ENCODE measurements around the gene RFC4. TPM values are rescaled to one million over a fixed set of nuclear protein-coding genes. Genes with fewer than 3 reads are reported as not detected.
A peak's percentile ranks its signal among the peaks of the same experiment; 100 is the strongest.

Gene RFC4
- total and polyA plus RNA-seq, 9 of the 15 experiments (the other 6 are each of a cell fraction or from before 2014, with no cell fraction given), result 105 to 227 (median 180) TPM

DNA sequence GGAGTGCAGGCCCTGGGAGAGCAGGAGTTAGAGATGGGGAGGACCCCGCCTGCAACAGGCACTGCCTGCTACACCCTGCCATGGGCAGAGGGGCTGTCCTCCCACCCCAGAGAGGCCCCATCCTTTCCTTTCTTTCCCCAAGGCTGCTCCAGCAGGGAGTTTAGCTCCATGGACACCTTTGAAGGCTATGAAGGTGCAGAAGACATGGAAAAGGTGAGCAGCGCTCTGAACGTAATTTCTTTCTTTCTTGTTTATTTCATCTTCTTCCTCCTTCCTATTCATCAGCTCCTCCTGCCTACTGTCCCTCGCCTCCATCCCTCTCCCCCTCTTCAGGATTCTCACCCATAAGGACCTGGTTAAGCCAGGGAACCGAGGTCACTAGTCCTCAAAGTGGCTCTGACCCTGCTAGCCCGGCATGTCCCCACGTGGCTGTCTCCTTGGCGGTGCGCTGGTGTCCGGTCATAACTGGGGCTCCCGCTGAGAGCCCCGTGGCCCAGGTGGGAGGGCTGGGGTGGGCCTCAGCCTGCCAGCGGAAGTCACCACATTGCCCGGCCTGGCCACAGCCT is 20.2 kb upstream of the RFC4 start:
- POLR2A ChIA-PET, result interaction anchor here (0.6 to 3.7 kb wide), 4 partner anchors 42 to 498 kb away, joined by 3 to 19 read pairs (median 4); no protein-coding TSS in a partner anchor
- Histone ChIP-seq H3K27ac (ENCODE audit: extremely low read depth, low read depth, low read length) (no peak overlapping the region), H3K9me1 (ENCODE audit: control insufficient read depth, insufficient read depth, low read length) (no peaks in the 10 kb centered on the region), H3K4me2 (ENCODE audit: insufficient read depth, low read length) (peak overlapping the region; percentile 80), H3K9me3 (replicated peaks; ENCODE audit: control insufficient read depth, insufficient read depth, low read depth, low read length) (no peaks in the 10 kb centered on the region), H3K4me3 (peak overlapping the region; percentile 71), H3K36me3 (ENCODE audit: control insufficient read depth, insufficient read depth, low read length) (no peaks in the 10 kb centered on the region), H3K27me3 (ENCODE audit: control insufficient read depth in 2 of 2, insufficient read depth in 2 of 2, low read length in 2 of 2) (peaks cover 17 to 18% of the 10 kb centered on the region in 2 experiments; a peak in 4 of 5 replicates), H3K4me1 (replicated peaks in 1 of 2; ENCODE audit: control insufficient read depth in 2 of 2, insufficient read depth in 2 of 2, low read length in 2 of 2) (peaks cover 19 to 37% of the 10 kb centered on the region in 2 experiments; a peak in 4 of 5 replicates), H3K79me2 (ENCODE audit: control insufficient read depth, insufficient read depth, low read length) (peaks cover 15% of the 10 kb centered on the region), H2AFZ (ENCODE audit: low read depth, low read length) (0 out of 2 replicates have a peak overlapping the region, but pooled peaks have one; percentile 79), H4K20me1 (replicated peaks; ENCODE audit: control insufficient read depth, insufficient read depth, low read length) (no peaks in the 10 kb centered on the region), H3K9ac (ENCODE audit: insufficient read depth in 1 of 2, low read depth in 2 of 2, low read length in 2 of 2) (peak overlapping the region; percentile 79 to 89)
- CTCF ChIA-PET (ENCODE audit: low intra/inter-chr PET ratio), result interaction anchor here (0.6 kb wide), 1 partner anchor 339 kb away, joined by 3 read pairs; no protein-coding TSS in a partner anchor
- FAIRE-seq, result no peak
- ATAC-seq, result peak; percentile 28
- no peak for DNase-seq (ENCODE audit: extremely low read depth in 1 of 4, low spot score in 3 of 4)
- no TSS peak for BruUV-seq (replicated peaks)
- intact Hi-C loops (cut with micrococcal nuclease) (loop anchor here (10.0 kb wide), 2 partner anchors 242 to 842 kb away; no protein-coding TSS in a partner anchor), in situ Hi-C loops (cut with MboI) (no loop called here)
- TF ChIP-seq, protein P1, sequence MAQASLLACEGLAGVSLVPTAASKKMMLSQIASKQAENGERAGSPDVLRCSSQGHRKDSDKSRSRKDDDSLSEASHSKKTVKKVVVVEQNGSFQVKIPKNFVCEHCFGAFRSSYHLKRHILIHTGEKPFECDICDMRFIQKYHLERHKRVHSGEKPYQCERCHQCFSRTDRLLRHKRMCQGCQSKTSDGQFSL (CRISPR knock-in tag; IDR thresholded peaks at IDR 0.05), result 0 out of 2 replicates have a peak, but pooled peaks have one; percentile 40
- TF ChIP-seq, protein P1 (tag; IDR thresholded peaks at IDR 0.05), result no peak
- TF ChIP-seq, protein P2, sequence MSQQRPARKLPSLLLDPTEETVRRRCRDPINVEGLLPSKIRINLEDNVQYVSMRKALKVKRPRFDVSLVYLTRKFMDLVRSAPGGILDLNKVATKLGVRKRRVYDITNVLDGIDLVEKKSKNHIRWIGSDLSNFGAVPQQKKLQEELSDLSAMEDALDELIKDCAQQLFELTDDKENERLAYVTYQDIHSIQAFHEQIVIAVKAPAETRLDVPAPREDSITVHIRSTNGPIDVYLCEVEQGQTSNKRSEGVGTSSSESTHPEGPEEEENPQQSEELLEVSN (IDR thresholded peaks at IDR 0.05; ENCODE audit: borderline replicate concordance in 1 of 2, extremely low read depth in 1 of 2, insufficient read depth in 1 of 2, insufficient read length in 1 of 2, low read depth in 1 of 2, low read length in 1 of 2, poor library complexity in 1 of 2, severe bottlenecking in 1 of 2), result peak in 1 of 2 experiments; percentile 69
- TF ChIP-seq GABPB2 (CRISPR knock-in tag; conservative IDR thresholded peaks at IDR 0.05) (no peak), MAZ (CRISPR knock-in tag; conservative IDR thresholded peaks at IDR 0.05 in 1 of 2, IDR thresholded peaks at IDR 0.05 in 1 of 2) (no peak), STAT6 (CRISPR knock-in tag; IDR thresholded peaks at IDR 0.05) (no peak), ZNF764 (CRISPR knock-in tag; IDR thresholded peaks at IDR 0.05; ENCODE audit: low read depth) (no peak), HMBOX1 (IDR thresholded peaks at IDR 0.05) (peak; percentile 65; the same call in 1 of the 2 replicates), CLOCK (CRISPR knock-in tag; IDR thresholded peaks at IDR 0.05; ENCODE audit: borderline replicate concordance) (no peak)
- 13% methylated on average over 10 of the region's 14 CpGs for WGBS (ENCODE audit: insufficient coverage, low coverage, missing lambda C conversion rate)

All from K562 (cell line).